ENCODE results near the gene PSTPIP1. TPM values are rescaled to one million over a fixed set of nuclear protein-coding genes. Genes with fewer than 3 reads are reported as not detected.

Gene PSTPIP1
- total RNA-seq, 1 experiment from 2014 or later: 1.5 TPM

GRCh38 chr15:77085297-77085696 lies 90.4 kb downstream of the PSTPIP1 start:
- Mint-ChIP-seq H3K36me3 (no peaks in the 10 kb centered on the region), H3K27ac (no peak overlapping the region), H3K27me3 (ENCODE audit: low read depth) (peaks cover 23% of the 10 kb centered on the region), H3K9me3 (no peaks in the 10 kb centered on the region), H3K4me1 (peaks cover 9% of the 10 kb centered on the region), H3K4me3 (no peak overlapping the region)
- CTCF ChIA-PET: interaction anchor here (0.6 kb wide), 1 partner anchor 749 kb away, joined by 3 read pairs; the partner anchor contains the start of gene ISL2
- DNase-seq (ENCODE audit: low spot score): no peak
- ATAC-seq: no peak
- POLR2A ChIA-PET: interaction anchor here (1.0 kb wide), 1 partner anchor 14 kb away, joined by 3 read pairs; the partner anchor contains the start of gene TSPAN3
- no peak for TF ChIP-seq GTF2I (CRISPR knock-in tag; conservative IDR thresholded peaks at IDR 0.05)

Other genes starting within 250 kb of the PSTPIP1 start
- 10.3 to 14.0 TPM (median 12.8 TPM) in 3 replicates for gene SCAPER, start 89.8 kb upstream of the PSTPIP1 start, total RNA-seq (2021)
- gene RCN2, start 63.4 kb upstream of the PSTPIP1 start, total RNA-seq (2021): 102 to 112 TPM (median 103 TPM) in 3 replicates
- 84.9 to 101 TPM (median 93.4 TPM) in 3 replicates for gene TSPAN3, start 76.0 kb downstream of the PSTPIP1 start, total RNA-seq (2021)

Measured in WTC11 (cell line).